Calu3 (cell line): ENCODE measurements around the gene UBQLN1. TPM values are rescaled to one million over a fixed set of nuclear protein-coding genes. Genes with fewer than 3 reads are reported as not detected.

Source experiments
- BruUV-seq: library from RNA; stranded (reverse); fragments of 400-500 nt; replicated peaks from 2 replicates; lab custom pipeline; 2021; lab: Mats Ljungman, UMichigan
- CTCF ChIA-PET: fragments of 300-600 bp; sonication (Branson Sonifier 250); formaldehyde crosslinking; loops from one replicate; lab custom pipeline; 2022; ENCODE audit warnings: antibody characterized with exemption; lab: Charles Lee
- DNase-seq: peaks from one replicate; pipeline ENCODE4 v3.0.0; 2022
- H3K27ac Mint-ChIP-seq: one replicate; pipeline ENCODE4 v1.8.0; 2022; ENCODE audit warnings: mixed read lengths; ENCODE audit not compliant: unreplicated experiment
- H3K27me3 Mint-ChIP-seq: one replicate; pipeline ENCODE4 v1.8.0; 2022; ENCODE audit warnings: mixed read lengths; ENCODE audit not compliant: unreplicated experiment
- H3K36me3 Mint-ChIP-seq: one replicate; pipeline ENCODE4 v1.8.0; 2022; ENCODE audit warnings: mild to moderate bottlenecking, moderate library complexity, mixed read lengths; ENCODE audit not compliant: insufficient read depth, unreplicated experiment
- H3K4me1 Mint-ChIP-seq: one replicate; pipeline ENCODE4 v1.8.0; 2022; ENCODE audit warnings: mild to moderate bottlenecking, low read depth, mixed read lengths; ENCODE audit not compliant: unreplicated experiment
- H3K4me3 Mint-ChIP-seq: one replicate; pipeline ENCODE4 v1.8.0; 2022; ENCODE audit warnings: mild to moderate bottlenecking, low read depth, moderate library complexity, mixed read lengths; ENCODE audit not compliant: unreplicated experiment
- H3K9me3 Mint-ChIP-seq: one replicate; pipeline ENCODE4 v1.8.0; 2022; ENCODE audit warnings: low read depth, mixed read lengths; ENCODE audit not compliant: unreplicated experiment
- intact Hi-C: fragments of 100-400 bp; cut with micrococcal nuclease; formaldehyde crosslinking; loops from one replicate; pipeline ENCODE4 v1.10.0; 2022; ENCODE audit not compliant: unreplicated experiment
- total RNA-seq: library from RNA; stranded (reverse); gene quantifications from 2 replicates; pipeline ENCODE4 v1.2.3, GENCODE V29; 2022
- TF ChIP-seq, protein P1 (sequence below): fragments of 200-600 bp; IDR thresholded peaks from one replicate; pipeline ENCODE4 v1.8.0; 2022; ENCODE audit warnings: antibody characterized with exemption; ENCODE audit not compliant: unreplicated experiment

The UBQLN1 gene
- total RNA-seq, 1 experiment from 2014 or later: 108 TPM

DNA sequence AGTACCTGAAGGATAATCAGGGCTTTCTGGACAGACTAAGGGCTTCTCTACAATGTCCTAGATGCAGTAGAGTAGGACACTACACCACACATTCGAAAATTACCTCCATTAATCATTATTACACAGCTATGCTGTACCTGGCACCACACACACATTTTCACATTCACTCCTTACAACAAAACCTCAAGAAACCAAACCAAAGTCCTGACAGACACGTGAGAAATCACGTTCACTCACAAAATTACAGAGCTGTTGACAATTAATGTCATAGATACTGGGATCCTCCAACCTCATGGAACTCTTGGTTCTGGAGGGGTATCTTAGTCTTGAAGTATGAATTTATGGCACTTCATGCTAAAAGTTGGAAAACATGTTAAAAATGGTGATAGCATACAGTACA lies 16.3 kb downstream of the UBQLN1 start:
- intact Hi-C loops: no loop called here
- TF ChIP-seq, protein P1, sequence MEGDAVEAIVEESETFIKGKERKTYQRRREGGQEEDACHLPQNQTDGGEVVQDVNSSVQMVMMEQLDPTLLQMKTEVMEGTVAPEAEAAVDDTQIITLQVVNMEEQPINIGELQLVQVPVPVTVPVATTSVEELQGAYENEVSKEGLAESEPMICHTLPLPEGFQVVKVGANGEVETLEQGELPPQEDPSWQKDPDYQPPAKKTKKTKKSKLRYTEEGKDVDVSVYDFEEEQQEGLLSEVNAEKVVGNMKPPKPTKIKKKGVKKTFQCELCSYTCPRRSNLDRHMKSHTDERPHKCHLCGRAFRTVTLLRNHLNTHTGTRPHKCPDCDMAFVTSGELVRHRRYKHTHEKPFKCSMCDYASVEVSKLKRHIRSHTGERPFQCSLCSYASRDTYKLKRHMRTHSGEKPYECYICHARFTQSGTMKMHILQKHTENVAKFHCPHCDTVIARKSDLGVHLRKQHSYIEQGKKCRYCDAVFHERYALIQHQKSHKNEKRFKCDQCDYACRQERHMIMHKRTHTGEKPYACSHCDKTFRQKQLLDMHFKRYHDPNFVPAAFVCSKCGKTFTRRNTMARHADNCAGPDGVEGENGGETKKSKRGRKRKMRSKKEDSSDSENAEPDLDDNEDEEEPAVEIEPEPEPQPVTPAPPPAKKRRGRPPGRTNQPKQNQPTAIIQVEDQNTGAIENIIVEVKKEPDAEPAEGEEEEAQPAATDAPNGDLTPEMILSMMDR: no peak
- no TSS peak for BruUV-seq
- DNase-seq: no peak
- no peaks in the 10 kb centered on the region for H3K27me3 Mint-ChIP-seq
- no peak overlapping the region for H3K27ac Mint-ChIP-seq
- CTCF ChIA-PET: no interaction called here
- peaks cover 5% of the 10 kb centered on the region for H3K4me1 Mint-ChIP-seq
- no peaks in the 10 kb centered on the region for H3K9me3 Mint-ChIP-seq
- no peak overlapping the region for H3K4me3 Mint-ChIP-seq
- no peaks in the 10 kb centered on the region for H3K36me3 Mint-ChIP-seq

DNA sequence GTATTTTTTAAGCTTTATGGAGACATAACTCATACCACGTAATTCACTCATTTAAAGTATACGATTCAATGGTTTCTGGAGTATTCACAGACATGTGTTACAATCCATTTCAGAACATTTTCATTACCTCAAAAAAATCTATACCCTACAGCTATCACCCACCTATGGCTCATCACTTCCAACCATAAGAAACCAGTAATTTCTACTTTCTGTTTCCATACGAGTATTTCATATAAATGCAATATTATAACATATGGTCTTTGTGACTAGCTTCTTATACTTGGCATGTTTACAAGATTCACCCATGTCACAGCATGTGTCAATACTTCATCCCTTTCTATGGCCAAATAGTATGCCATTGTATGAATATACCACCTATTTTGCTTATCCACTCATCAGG lies 18.8 kb downstream of the UBQLN1 start:
- no TSS peak for BruUV-seq
- H3K4me1 Mint-ChIP-seq: peaks cover 9% of the 10 kb centered on the region
- no peak overlapping the region for H3K4me3 Mint-ChIP-seq
- H3K27me3 Mint-ChIP-seq: no peaks in the 10 kb centered on the region
- no peaks in the 10 kb centered on the region for H3K36me3 Mint-ChIP-seq
- no peaks in the 10 kb centered on the region for H3K9me3 Mint-ChIP-seq
- intact Hi-C loops: no loop called here
- H3K27ac Mint-ChIP-seq: no peak overlapping the region
- DNase-seq: no peak
- TF ChIP-seq, protein P1: no peak
- CTCF ChIA-PET: no interaction called here

DNA sequence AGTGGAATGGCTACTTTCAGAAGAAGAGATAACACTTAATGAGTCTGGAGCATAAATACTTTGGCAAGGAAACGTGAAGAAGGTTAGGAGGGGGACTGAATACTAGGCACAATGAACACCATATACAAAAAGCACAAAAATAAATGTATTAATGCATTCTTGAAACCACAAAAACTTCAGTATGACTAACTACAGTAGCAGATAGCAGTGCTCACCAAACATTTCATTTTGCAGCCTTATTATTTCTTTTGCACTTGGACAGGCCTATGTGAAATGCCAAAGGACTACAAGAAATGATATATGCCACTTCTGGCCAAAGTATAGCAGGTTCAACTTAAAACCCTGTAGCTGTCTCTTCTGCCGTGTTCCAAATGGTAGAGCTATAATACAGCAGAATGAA lies 26.3 kb downstream of the UBQLN1 start:
- CTCF ChIA-PET: no interaction called here
- no TSS peak for BruUV-seq
- TF ChIP-seq, protein P1: no peak
- intact Hi-C loops: no loop called here
- Mint-ChIP-seq H3K9me3 (no peaks in the 10 kb centered on the region), H3K4me3 (no peak overlapping the region), H3K4me1 (peaks cover 4% of the 10 kb centered on the region), H3K36me3 (peaks cover 16% of the 10 kb centered on the region), H3K27ac (no peak overlapping the region), H3K27me3 (no peaks in the 10 kb centered on the region)
- no peak for DNase-seq

DNA sequence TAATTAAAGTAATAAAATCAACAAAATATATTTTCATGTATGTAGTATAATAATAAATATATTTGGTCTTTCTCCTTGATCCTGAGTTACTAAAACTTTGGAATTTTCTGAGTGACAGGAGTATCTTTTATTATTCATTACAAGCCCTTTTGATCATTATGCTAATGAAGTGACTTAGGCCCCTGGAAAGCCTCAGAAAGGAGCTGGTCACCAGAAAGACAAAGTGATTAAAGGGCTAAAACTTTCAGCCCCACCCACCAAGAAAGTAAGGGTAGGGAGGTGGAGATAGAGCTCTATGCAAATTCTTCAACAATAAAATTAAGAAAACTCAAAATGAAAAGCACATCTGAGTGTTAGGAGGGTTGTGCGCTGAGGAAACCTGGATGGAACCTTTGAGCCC lies 27.5 kb downstream of the UBQLN1 start:
- CTCF ChIA-PET: no interaction called here
- H3K27ac Mint-ChIP-seq: no peak overlapping the region
- no TSS peak for BruUV-seq

More for the DNA sequence above, 27.5 kb downstream of the UBQLN1 start:
- DNase-seq: no peak
- intact Hi-C loops: no loop called here
- H3K4me3 Mint-ChIP-seq: no peak overlapping the region
- no peaks in the 10 kb centered on the region for H3K4me1 Mint-ChIP-seq
- TF ChIP-seq, protein P1: no peak
- H3K27me3 Mint-ChIP-seq: no peaks in the 10 kb centered on the region
- H3K36me3 Mint-ChIP-seq: peaks cover 18% of the 10 kb centered on the region
- no peaks in the 10 kb centered on the region for H3K9me3 Mint-ChIP-seq
